ENCODE measurements around the gene DPM2. TPM values are rescaled to one million over a fixed set of nuclear protein-coding genes. Genes with fewer than 3 reads are reported as not detected.

Gene DPM2
- total and polyA plus RNA-seq, 7 donors, result 9.7 to 39.6 (median 16.6) TPM

DNA sequence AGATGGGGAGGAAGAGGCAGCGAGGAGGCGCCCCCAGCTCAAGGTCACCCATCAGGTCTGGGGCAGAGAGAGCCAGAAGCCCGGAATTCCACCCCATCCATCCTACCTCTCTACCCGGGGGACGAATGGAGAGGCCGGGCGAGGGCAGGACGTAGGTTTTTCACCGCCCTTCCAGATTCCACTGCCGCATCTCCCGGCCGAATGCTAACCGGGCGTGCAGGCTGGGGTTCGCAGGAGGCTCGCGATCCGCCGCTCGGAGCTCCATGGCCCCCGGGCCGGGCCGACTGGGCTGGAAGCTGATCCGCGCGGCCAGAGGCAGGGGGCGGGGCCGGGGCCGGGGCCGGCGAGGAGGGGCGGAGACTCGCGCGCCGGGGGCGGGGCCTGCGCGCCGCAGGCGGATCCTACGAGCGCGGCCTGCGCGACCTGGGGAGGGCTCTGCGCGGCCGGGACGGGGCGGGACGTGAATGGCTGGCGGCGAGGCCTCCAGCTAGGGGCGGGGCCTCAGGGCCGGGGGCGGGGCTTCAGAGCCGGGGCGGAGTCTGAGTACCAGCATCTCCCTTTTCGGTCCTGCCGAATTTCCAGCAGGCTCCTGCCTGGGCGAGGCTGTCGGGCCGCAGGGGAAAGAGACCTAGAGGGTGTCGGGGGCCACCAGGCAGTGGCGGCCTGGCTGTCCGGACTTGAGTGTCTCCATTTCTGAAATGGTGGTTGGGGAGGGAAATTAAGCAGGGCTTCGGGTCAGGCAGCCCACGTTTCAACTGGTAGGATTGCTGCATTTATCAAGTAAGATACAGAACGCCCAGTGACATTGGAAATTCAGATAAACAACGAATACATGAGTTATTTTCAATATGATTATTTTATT lies 20.7 kb downstream of the DPM2 start, which contains the start of gene ST6GALNAC4:
Gene ST6GALNAC4 (minus strand): TSS at position 322 of the 862 bp plus-strand sequence. CDS start 622 bp downstream, outside the sequence.
- peak; percentile 91 to 92 (median 92) for ATAC-seq
- Histone ChIP-seq H3K27ac (peak within 1 kb of the TSS; percentile 81), H3K4me1 (peaks cover 38% of the 10 kb centered on the region), H3K4me3 (peak within 1 kb of the TSS; percentile 73), H3K9me3 (no peaks in the 10 kb centered on the region), H3K36me3 (ENCODE audit: insufficient read depth in 1 of 2, low read depth in 1 of 2) (peaks cover 0 to 17% of the 10 kb centered on the region in 2 donors), H3K27me3 (ENCODE audit: insufficient read depth in 3 of 3, low read length in 2 of 3) (no peaks in the 10 kb centered on the region)
- WGBS, 3 donors, result 2 to 4% (median 2%) methylated on average over 53 to 71 of the region's 71 CpGs
- DNase-seq, result peak; percentile 95 to 97
- TF ChIP-seq, protein P1, sequence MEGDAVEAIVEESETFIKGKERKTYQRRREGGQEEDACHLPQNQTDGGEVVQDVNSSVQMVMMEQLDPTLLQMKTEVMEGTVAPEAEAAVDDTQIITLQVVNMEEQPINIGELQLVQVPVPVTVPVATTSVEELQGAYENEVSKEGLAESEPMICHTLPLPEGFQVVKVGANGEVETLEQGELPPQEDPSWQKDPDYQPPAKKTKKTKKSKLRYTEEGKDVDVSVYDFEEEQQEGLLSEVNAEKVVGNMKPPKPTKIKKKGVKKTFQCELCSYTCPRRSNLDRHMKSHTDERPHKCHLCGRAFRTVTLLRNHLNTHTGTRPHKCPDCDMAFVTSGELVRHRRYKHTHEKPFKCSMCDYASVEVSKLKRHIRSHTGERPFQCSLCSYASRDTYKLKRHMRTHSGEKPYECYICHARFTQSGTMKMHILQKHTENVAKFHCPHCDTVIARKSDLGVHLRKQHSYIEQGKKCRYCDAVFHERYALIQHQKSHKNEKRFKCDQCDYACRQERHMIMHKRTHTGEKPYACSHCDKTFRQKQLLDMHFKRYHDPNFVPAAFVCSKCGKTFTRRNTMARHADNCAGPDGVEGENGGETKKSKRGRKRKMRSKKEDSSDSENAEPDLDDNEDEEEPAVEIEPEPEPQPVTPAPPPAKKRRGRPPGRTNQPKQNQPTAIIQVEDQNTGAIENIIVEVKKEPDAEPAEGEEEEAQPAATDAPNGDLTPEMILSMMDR (IDR thresholded peaks at IDR 0.05), result no peak
- intact Hi-C loops (cut with DNase I), result loop anchor here (5.0 kb wide), 4 partner anchors 45 to 415 kb away; partner anchors contain the start of genes CDK9 (in 1 of the 2) and TOR2A (in 1 of the 2)

DNA sequence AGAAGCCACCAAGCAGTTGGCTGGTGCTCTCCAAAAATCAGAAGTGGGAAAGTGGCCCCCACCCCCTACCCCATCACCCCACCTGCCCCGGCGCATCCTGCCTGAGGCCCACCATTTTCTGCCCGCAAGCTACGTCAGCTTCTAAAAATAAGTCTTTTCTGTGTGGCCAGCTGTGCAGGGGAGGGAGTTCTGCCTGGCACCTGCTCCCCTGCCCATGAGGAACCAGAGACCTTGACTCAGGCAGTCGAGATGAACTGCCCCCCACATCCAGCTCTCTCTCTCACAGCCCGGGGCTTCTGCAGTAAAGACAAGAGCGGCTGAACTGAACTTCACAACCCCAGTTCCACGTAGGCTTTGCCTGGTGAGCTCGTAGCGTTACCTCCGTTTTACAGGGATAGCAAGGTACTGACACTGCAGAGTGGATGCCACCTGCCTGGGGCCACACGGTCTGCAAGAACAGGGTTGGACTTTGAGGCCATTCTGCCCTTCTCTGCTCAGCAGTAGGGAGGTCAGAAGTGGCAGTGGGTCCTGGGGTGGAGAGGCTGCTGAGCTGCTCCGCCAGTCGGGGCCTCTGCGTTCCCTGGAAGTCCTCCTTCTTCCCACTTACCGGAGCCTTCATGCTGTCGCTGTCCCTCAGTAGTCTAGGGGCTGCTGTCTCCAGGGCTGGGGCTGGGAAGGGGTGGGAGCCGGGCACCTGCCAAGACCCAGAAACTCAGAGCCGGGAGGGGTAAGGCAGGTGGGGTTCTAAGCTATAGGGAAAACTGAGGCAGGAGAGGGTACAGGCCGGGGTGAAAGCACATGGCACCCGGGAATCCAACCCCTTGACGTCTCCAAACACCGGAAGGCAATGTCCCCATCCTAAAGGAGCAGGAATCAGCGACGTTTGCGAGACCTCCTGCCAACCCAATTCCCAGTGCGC lies 21.6 kb downstream of the DPM2 start:
- DNase-seq (no peak), ATAC-seq (peak; percentile 33 to 66 (median 46))
- 18 to 33% (median 20%) methylated on average over 27 of the region's 27 CpGs for WGBS, 3 donors
- H3K27me3 ChIP-seq (ENCODE audit: insufficient read depth in 3 of 3, low read length in 2 of 3), result no peaks in the 10 kb centered on the region
- peak overlapping the region; percentile 81 for H3K27ac ChIP-seq
- peaks cover 0 to 25% of the 10 kb centered on the region in 2 donors for H3K36me3 ChIP-seq (ENCODE audit: insufficient read depth in 1 of 2, low read depth in 1 of 2)
- intact Hi-C loops (cut with DNase I), result loop anchor here (5.0 kb wide), 4 partner anchors 44 to 414 kb away; partner anchors contain the start of genes CDK9 (in 1 of the 2) and TOR2A (in 1 of the 2)
- H3K4me1 ChIP-seq, result peaks cover 34% of the 10 kb centered on the region
- H3K9me3 ChIP-seq, result no peaks in the 10 kb centered on the region
- TF ChIP-seq, protein P1 (IDR thresholded peaks at IDR 0.05), result no peak
- H3K4me3 ChIP-seq, result peak overlapping the region; percentile 73

DNA sequence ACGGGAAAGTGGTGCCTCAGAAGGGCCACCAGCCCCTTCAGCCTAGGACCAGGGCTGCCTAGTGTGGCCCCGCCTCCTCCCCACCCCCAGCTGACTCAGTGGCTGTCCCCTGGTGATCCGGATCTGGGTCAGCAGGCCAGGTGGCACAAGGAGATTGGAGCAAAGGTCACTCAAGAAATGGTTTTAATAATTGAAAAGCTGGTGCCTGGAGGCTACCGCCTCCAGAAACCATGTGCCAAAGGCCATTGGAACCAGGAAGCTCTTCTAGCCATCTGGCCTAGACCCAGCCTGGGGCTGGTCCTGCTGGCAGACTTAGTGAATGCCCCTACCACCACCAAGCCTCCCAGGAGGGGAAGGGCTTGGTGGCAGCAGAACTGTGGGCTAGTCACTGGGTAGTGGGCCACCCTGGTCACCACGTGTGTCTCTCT lies 22.3 kb downstream of the DPM2 start:
- Histone ChIP-seq H3K4me1 (peaks cover 33% of the 10 kb centered on the region), H3K36me3 (ENCODE audit: insufficient read depth in 1 of 2, low read depth in 1 of 2) (peaks cover 0 to 33% of the 10 kb centered on the region in 2 donors), H3K4me3 (peak overlapping the region; percentile 73), H3K27me3 (ENCODE audit: insufficient read depth in 3 of 3, low read length in 2 of 3) (no peaks in the 10 kb centered on the region), H3K27ac (peak overlapping the region; percentile 81), H3K9me3 (no peaks in the 10 kb centered on the region)
- intact Hi-C loops (cut with DNase I), result loop anchor here (5.0 kb wide), 4 partner anchors 43 to 413 kb away; partner anchors contain the start of genes CDK9 (in 1 of the 2) and TOR2A (in 1 of the 2)
- DNase-seq, result peak in 1 of 2 donors; percentile 64
- TF ChIP-seq, protein P1 (IDR thresholded peaks at IDR 0.05), result no peak
- ATAC-seq, result no peak
- 67 to 92% (median 80%) methylated on average over 5 of the region's 5 CpGs for WGBS, 3 donors

DNA sequence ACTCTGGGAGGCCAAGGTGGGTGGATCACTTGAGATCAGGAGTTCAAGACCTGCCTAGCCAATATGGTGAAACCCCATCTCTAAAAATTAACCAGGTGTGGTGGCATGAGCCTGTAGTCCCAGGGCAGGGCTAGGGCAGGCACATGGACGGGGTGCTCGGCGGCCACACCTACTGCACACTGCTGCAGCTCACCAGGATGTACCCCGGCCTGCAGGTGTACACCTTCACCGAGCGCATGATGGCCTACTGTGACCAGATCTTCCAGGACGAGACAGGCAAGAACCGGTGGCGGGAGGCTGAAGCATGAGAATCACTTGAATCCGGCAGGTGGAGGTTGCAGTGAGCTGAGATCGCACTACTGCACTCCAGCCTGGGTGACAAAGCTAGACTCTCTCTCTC lies 24.0 kb downstream of the DPM2 start:
- Histone ChIP-seq H3K4me1 (peaks cover 18% of the 10 kb centered on the region), H3K27me3 (ENCODE audit: insufficient read depth in 3 of 3, low read length in 2 of 3) (no peaks in the 10 kb centered on the region), H3K4me3 (no peak overlapping the region), H3K27ac (no peak overlapping the region), H3K36me3 (ENCODE audit: insufficient read depth in 1 of 2, low read depth in 1 of 2) (peaks cover 0 to 42% of the 10 kb centered on the region in 2 donors), H3K9me3 (no peaks in the 10 kb centered on the region)
- no peak for ATAC-seq
- TF ChIP-seq, protein P1 (IDR thresholded peaks at IDR 0.05), result no peak
- intact Hi-C loops (cut with DNase I), result no loop called here
- peak in 1 of 2 donors; percentile 45 for DNase-seq
- WGBS, 3 donors, result 96% methylated on average over 11 of the region's 11 CpGs

Data from psoas muscle (tissue), 8 donors.